ENCODE data around the gene SETD3.

SETD3 gene

DNA sequence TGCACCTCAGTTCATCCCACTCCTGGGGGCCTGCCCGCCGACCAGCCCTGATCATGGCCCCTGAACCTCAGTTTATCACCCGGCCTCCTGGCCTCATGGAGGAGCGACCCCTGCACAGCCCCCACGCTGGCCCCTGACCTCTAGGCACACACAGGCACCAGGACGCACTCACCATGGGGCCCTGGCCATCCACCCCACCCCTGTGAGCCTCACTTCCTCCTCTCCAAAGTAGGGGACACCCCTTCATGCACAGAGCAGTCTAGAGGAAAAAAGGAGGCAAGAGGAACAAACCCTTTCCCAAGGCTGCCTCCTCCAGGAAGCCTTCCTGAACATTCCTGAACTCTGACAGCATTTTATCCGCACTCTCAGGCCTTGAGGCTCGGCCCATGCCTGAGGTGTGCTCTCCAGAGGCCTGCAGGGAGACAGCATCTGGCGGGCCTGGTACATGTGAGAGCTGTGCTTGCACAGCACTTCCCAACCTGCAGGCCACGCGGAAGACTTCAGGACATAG, 40.0 kb upstream of the SETD3 start:
- peak overlapping the region; percentile 32 for H3K9ac ChIP-seq (ENCODE audit: insufficient read length, low read depth)
- H3K9me3 ChIP-seq (ENCODE audit: insufficient read depth, low read length), result no peaks in the 10 kb centered on the region
- TF ChIP-seq ZNF274 (IDR thresholded peaks at IDR 0.05; ENCODE audit: low read depth, low read length) (no peak), SUZ12 (IDR thresholded peaks at IDR 0.05; ENCODE audit: extremely low read depth, insufficient read depth, insufficient read length) (no peak), YY1 (IDR thresholded peaks at IDR 0.05; ENCODE audit: insufficient read depth, insufficient read length) (no peak)
- peaks cover 32% of the 10 kb centered on the region for H3K36me3 ChIP-seq (ENCODE audit: insufficient read depth, insufficient read length, low read length)
- no peak for DNase-seq (ENCODE audit: low read depth, low spot score)
- peaks cover 26% of the 10 kb centered on the region for H3K4me1 ChIP-seq (ENCODE audit: insufficient read depth, insufficient read length)
- no peaks in the 10 kb centered on the region for H3K27me3 ChIP-seq (ENCODE audit: insufficient read depth, insufficient read length)
- no peak overlapping the region for H3K4me3 ChIP-seq (ENCODE audit: insufficient read length, low read depth)

DNA sequence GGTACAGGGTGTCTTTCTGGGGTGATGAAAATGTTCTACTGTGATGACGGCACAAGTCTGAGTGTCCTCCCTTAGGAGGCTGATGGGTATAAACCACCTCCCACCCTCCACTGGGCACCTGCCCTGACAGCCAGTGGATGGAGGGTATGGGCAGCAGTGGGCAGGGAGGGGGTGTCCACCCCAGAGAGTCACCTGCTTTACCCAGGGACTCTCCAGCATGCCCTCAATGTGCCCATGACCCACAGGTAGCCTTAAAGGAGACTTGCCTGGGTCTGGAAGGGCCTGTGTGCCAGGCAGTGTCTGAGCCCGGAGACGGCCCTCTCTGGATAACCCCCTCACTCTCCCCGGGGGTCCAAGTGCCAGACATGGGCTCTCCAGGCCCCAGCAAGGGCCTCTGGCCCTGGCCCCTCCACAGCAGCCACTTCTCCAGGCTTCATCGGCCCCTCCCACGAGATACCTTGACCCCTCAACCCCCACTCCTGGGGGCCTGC, 39.3 kb upstream of the SETD3 start:
- Histone ChIP-seq H3K9me3 (ENCODE audit: insufficient read depth, low read length) (no peaks in the 10 kb centered on the region), H3K9ac (ENCODE audit: insufficient read length, low read depth) (no peak overlapping the region), H3K36me3 (ENCODE audit: insufficient read depth, insufficient read length, low read length) (peaks cover 37% of the 10 kb centered on the region), H3K4me1 (ENCODE audit: insufficient read depth, insufficient read length) (peaks cover 21% of the 10 kb centered on the region), H3K4me3 (ENCODE audit: insufficient read length, low read depth) (no peak overlapping the region), H3K27me3 (ENCODE audit: insufficient read depth, insufficient read length) (no peaks in the 10 kb centered on the region)
- DNase-seq (ENCODE audit: low read depth, low spot score), result no peak
- TF ChIP-seq ZNF274 (IDR thresholded peaks at IDR 0.05; ENCODE audit: low read depth, low read length), result no peak
- no peak for TF ChIP-seq SUZ12 (IDR thresholded peaks at IDR 0.05; ENCODE audit: extremely low read depth, insufficient read depth, insufficient read length)

DNA sequence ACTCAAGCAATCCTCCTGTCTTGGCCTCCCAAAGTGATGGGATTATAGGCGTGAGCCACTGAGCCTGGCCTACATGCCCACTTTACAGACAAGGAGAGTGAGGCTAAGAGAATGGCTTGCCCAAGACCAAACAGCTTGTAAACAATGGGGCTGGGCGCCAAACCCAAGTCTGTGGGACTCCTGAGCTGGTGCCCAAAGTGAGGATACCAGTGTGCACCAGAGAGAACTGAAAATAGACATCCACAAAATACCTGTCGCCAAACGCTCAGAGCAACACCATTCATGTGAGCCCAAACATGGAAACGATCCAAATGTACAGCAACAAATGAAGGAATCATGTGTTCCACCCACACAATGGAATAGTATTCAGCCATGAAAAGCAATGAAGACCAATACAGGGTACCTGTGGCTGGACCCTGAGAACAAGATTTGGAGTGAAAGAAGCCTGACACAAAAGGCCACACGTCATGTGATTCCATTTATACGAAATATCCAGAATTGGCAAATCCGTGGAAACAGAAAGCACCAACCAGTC, 38.8 kb upstream of the SETD3 start:
- Histone ChIP-seq H3K36me3 (ENCODE audit: insufficient read depth, insufficient read length, low read length) (peaks cover 42% of the 10 kb centered on the region), H3K4me1 (ENCODE audit: insufficient read depth, insufficient read length) (peaks cover 20% of the 10 kb centered on the region), H3K9ac (ENCODE audit: insufficient read length, low read depth) (no peak overlapping the region), H3K4me3 (ENCODE audit: insufficient read length, low read depth) (no peak overlapping the region), H3K27me3 (ENCODE audit: insufficient read depth, insufficient read length) (no peaks in the 10 kb centered on the region), H3K9me3 (ENCODE audit: insufficient read depth, low read length) (no peaks in the 10 kb centered on the region)
- DNase-seq (ENCODE audit: low read depth, low spot score), result no peak
- TF ChIP-seq YY1 (IDR thresholded peaks at IDR 0.05; ENCODE audit: insufficient read depth, insufficient read length) (no peak), ZNF274 (IDR thresholded peaks at IDR 0.05; ENCODE audit: low read depth, low read length) (no peak), SUZ12 (IDR thresholded peaks at IDR 0.05; ENCODE audit: extremely low read depth, insufficient read depth, insufficient read length) (no peak)

DNA sequence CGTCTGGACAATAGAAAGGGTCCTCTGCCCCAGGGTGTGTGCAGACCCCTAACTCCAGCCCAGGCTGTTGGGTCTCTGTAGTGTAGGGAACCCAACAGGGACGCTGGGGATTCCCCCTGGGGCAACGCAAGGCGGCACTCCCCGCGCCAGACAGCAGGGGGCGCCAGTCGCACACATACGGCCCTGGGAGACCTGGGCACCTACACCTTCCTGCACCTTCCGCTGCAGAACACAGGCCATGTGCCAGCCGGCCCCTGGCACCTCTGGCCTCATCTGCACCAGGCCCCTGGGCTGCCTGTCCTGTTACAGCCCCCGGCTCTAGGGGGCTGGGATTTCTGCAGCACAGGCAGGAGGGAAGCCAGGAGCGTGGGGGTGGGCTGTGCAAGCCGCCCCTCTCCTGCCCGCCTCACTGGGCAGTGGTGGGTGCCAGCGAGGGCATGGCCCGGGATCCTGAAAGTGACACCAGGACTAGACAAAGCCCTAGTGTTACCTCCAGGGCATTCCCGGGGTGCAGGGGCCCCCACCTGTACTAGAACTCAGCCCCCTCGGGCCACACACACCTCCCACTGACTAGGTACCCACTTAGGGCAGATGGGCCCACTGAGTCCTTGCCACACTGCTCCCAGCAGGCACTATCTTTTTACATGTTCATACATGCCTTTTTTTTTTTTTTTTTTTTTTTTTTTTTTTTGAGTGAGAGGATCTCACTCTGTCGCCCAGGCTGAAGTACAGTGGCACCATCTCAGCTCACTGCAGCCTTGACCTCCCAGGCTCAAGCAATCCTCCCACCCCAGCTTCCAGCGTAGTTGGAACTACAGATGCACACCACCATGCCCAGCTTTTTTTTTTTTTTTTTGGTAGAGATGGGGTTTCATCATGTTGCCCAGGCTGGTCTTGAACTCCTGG, 38.0 kb upstream of the SETD3 start:
- Histone ChIP-seq H3K4me3 (ENCODE audit: insufficient read length, low read depth) (no peak overlapping the region), H3K9ac (ENCODE audit: insufficient read length, low read depth) (no peak overlapping the region), H3K27me3 (ENCODE audit: insufficient read depth, insufficient read length) (no peaks in the 10 kb centered on the region), H3K36me3 (ENCODE audit: insufficient read depth, insufficient read length, low read length) (peaks cover 49% of the 10 kb centered on the region), H3K9me3 (ENCODE audit: insufficient read depth, low read length) (no peaks in the 10 kb centered on the region), H3K4me1 (ENCODE audit: insufficient read depth, insufficient read length) (peaks cover 20% of the 10 kb centered on the region)
- DNase-seq (ENCODE audit: low read depth, low spot score), result no peak
- TF ChIP-seq SUZ12 (IDR thresholded peaks at IDR 0.05; ENCODE audit: extremely low read depth, insufficient read depth, insufficient read length) (no peak), YY1 (IDR thresholded peaks at IDR 0.05; ENCODE audit: insufficient read depth, insufficient read length) (no peak), ZNF274 (IDR thresholded peaks at IDR 0.05; ENCODE audit: low read depth, low read length) (no peak)

DNA sequence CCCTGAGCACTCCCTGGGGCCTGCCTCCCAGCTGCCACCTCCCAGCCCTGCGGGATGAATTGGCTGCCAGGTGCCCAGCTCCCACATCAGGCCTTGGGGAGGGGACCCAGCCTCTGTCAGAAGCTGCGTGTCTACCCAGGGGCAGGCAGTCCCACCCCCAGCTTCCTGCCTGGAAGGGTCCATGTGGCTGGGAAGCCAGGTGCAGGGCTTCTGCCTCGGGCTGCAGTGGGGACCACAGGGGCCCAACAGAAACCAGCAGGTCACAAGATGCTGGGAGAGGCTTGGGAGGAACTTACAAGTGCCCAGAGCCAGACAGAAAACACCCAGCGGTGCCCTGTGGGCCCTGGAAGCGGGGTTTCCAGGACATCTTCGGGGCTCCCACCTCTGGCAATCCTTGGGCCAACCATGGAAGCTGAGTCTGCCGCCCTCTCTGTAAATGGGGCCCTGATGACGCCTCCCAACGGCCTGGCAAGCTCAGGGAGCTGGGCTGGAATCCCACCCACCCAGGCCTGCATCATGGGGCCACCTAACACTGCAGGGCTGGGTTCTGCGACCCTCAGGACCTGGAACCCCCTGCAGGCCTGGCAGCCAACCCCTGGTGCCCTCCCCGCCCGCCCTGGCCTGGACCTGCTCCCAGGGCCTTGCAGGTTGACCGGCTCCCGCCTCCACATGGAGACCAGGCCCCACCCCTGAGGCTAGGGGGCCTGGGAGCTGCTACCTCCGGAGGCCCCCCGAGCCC, 37.2 kb upstream of the SETD3 start:
- peaks cover 14% of the 10 kb centered on the region for H3K4me1 ChIP-seq (ENCODE audit: insufficient read depth, insufficient read length)
- no peak for DNase-seq (ENCODE audit: low read depth, low spot score)
- no peaks in the 10 kb centered on the region for H3K9me3 ChIP-seq (ENCODE audit: insufficient read depth, low read length)
- TF ChIP-seq SUZ12 (IDR thresholded peaks at IDR 0.05; ENCODE audit: extremely low read depth, insufficient read depth, insufficient read length) (no peak), YY1 (IDR thresholded peaks at IDR 0.05; ENCODE audit: insufficient read depth, insufficient read length) (no peak), ZNF274 (IDR thresholded peaks at IDR 0.05; ENCODE audit: low read depth, low read length) (no peak)
- H3K9ac ChIP-seq (ENCODE audit: insufficient read length, low read depth), result no peak overlapping the region
- peaks cover 58% of the 10 kb centered on the region for H3K36me3 ChIP-seq (ENCODE audit: insufficient read depth, insufficient read length, low read length)
- no peak overlapping the region for H3K4me3 ChIP-seq (ENCODE audit: insufficient read length, low read depth)
- no peaks in the 10 kb centered on the region for H3K27me3 ChIP-seq (ENCODE audit: insufficient read depth, insufficient read length)

DNA sequence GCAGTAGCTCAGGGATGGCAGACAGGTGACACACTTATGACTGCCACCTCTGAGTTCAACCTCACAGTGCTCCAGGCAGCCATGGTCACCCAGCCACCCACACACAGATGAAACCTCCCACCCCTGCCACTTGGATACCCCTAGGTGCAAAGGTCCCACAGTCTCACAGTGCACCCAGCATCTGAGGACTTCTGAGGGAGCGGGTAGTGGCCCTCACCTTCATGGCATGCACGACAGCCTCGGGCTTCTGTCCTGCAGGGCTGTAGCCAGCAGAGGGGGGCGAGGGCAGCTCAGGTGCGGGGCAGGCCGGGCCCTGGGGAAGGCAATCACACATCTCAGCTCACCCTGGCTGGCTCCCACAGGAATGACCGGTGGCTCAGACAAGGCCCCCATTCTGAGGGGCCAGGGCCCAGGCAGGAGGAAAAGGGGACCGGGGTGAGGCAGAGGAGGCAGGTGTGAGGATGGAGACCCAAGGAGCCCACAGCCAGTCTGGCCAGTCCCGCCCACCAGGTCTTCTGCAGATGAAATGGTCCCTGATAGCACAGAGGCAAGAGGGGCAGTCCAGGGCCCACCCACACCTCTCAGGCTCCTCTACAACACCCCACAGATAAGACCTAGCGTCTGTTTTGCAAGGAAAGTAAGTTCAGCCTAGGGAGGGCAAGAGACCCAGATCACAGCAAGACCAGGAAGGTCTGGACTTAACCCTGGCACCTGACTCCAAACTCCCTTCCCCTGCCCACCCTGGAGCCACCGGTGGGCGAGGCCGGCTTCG, 36.4 kb upstream of the SETD3 start:
- no peaks in the 10 kb centered on the region for H3K27me3 ChIP-seq (ENCODE audit: insufficient read depth, insufficient read length)
- TF ChIP-seq SUZ12 (IDR thresholded peaks at IDR 0.05; ENCODE audit: extremely low read depth, insufficient read depth, insufficient read length) (no peak), ZNF274 (IDR thresholded peaks at IDR 0.05; ENCODE audit: low read depth, low read length) (no peak), YY1 (IDR thresholded peaks at IDR 0.05; ENCODE audit: insufficient read depth, insufficient read length) (no peak)
- H3K9ac ChIP-seq (ENCODE audit: insufficient read length, low read depth), result no peak overlapping the region
- peaks cover 64% of the 10 kb centered on the region for H3K36me3 ChIP-seq (ENCODE audit: insufficient read depth, insufficient read length, low read length)
- H3K4me1 ChIP-seq (ENCODE audit: insufficient read depth, insufficient read length), result peaks cover 10% of the 10 kb centered on the region
- no peaks in the 10 kb centered on the region for H3K9me3 ChIP-seq (ENCODE audit: insufficient read depth, low read length)
- no peak for DNase-seq (ENCODE audit: low read depth, low spot score)
- H3K4me3 ChIP-seq (ENCODE audit: insufficient read length, low read depth), result no peak overlapping the region

Measured in NT2/D1 (cell line).